Keratinocyte (primary cell): ENCODE results near the gene TBXAS1. TPM values are rescaled to one million over a fixed set of nuclear protein-coding genes. Genes with fewer than 3 reads are reported as not detected.

Experiments used
- DNase-seq: peaks from one replicate; pipeline ENCODE4 v3.0.0-alpha.2; 2011; ENCODE audit warnings: low read depth, missing footprints, low spot score
- FAIRE-seq: peaks from 2 replicates; lab custom pipeline; 2011; peaks lifted over from hg19 to GRCh38; lab: Jason Lieb, UNC
- H2AFZ ChIP-seq: 2 replicates; pipeline ENCODE4 v1.6.0; 2012; ENCODE audit warnings: low read length, control low read depth, inconsistent platforms; ENCODE audit not compliant: control insufficient read depth
- H3K27ac ChIP-seq: 2 replicates; pipeline ENCODE4 v1.5.1; 2011; ENCODE audit warnings: low read length; ENCODE audit not compliant: control insufficient read depth, insufficient read depth
- H3K27me3 ChIP-seq: 3 replicates; pipeline ENCODE4 v1.6.0; 2011; ENCODE audit warnings: low read length; ENCODE audit not compliant: control insufficient read depth, insufficient read depth; ENCODE audit errors: extremely low read depth
- H3K36me3 ChIP-seq, 2 experiments: 2 replicates in 1 of 2; 3 replicates in 1 of 2; pipeline ENCODE4 v1.5.1; 2011; ENCODE audit warnings: low read length in 2 of 2, mild to moderate bottlenecking in 1 of 2; ENCODE audit not compliant: control insufficient read depth in 2 of 2, insufficient read depth in 2 of 2; ENCODE audit errors: extremely low read depth in 1 of 2
- H3K4me1 ChIP-seq: 3 replicates; pipeline ENCODE4 v1.5.1; 2011; ENCODE audit warnings: low read length; ENCODE audit not compliant: control insufficient read depth, insufficient read depth; ENCODE audit errors: extremely low read depth
- H3K4me2 ChIP-seq: 3 replicates; pipeline ENCODE4 v1.6.0; 2011; ENCODE audit warnings: low read depth, low read length; ENCODE audit not compliant: control insufficient read depth, insufficient read depth; ENCODE audit errors: extremely low read depth
- H3K4me3 ChIP-seq, 3 experiments: fragments of 200-600 bp in 1 of 3; sonication (generic) in 1 of 3; 2 replicates in 2 of 3; 3 replicates in 1 of 3; pipeline ENCODE4 v1.5.1; 2011 to 2016; ENCODE audit warnings: low read length in 3 of 3, mild to moderate bottlenecking in 3 of 3, control low read depth in 2 of 3, inconsistent platforms in 1 of 3, low read depth in 1 of 3, mixed read lengths in 1 of 3, mixed run types in 1 of 3, moderate library complexity in 1 of 3; ENCODE audit not compliant: control insufficient read depth in 2 of 3, insufficient read depth in 2 of 3; ENCODE audit errors: extremely low read depth in 1 of 3
- H3K79me2 ChIP-seq: 2 replicates; pipeline ENCODE4 v1.6.0; 2012; ENCODE audit warnings: low read length; ENCODE audit not compliant: control insufficient read depth, insufficient read depth
- H3K9ac ChIP-seq: 3 replicates; pipeline ENCODE4 v1.6.0; 2011; ENCODE audit warnings: low read length; ENCODE audit not compliant: control insufficient read depth, insufficient read depth; ENCODE audit errors: extremely low read depth
- H3K9me1 ChIP-seq: 3 replicates; pipeline ENCODE4 v1.6.0; 2011; ENCODE audit warnings: low read length; ENCODE audit not compliant: control insufficient read depth, insufficient read depth; ENCODE audit errors: extremely low read depth
- H3K9me3 ChIP-seq: 2 replicates; pipeline ENCODE4 v1.5.1; 2012; ENCODE audit warnings: low read depth, low read length; ENCODE audit not compliant: control insufficient read depth
- H4K20me1 ChIP-seq: 3 replicates; pipeline ENCODE4 v1.6.0; 2011; ENCODE audit warnings: low read length; ENCODE audit not compliant: control insufficient read depth, insufficient read depth; ENCODE audit errors: extremely low read depth
- CTCF ChIP-seq, 3 experiments: IDR thresholded peaks in 1 of 3; conservative IDR thresholded peaks in 1 of 3; optimal IDR thresholded peaks in 1 of 3; 2 replicates in 2 of 3; 3 replicates in 1 of 3; pipeline versions ENCODE3 to v1.5.1; 2011; ENCODE audit warnings: low read length in 3 of 3, mild to moderate bottlenecking in 3 of 3, moderate library complexity in 2 of 3, control low read depth in 1 of 3, inconsistent platforms in 1 of 3; ENCODE audit not compliant: insufficient read depth in 2 of 3; ENCODE audit errors: extremely low read depth in 1 of 3
- EZH2 ChIP-seq: IDR thresholded peaks from one replicate; pipeline ENCODE4 v1.6.1; 2012; ENCODE audit warnings: inconsistent platforms, mild to moderate bottlenecking, low read length, moderate library complexity
- dilution Hi-C: fragments of 300-500 bp; cut with MboI; formaldehyde crosslinking; loops from one replicate; pipeline ENCODE4 v1.7.0; 2020; ENCODE audit warnings: low sequenced_read_pairs; ENCODE audit not compliant: extremely low pct_ligation_motif_present
- polyA plus RNA-seq, 5 experiments: library from polyadenylated mRNA; depleted of rRNA in 3 of 5; stranded (reverse) in 3 of 5; stranded (forward) in 1 of 5; unstranded in 1 of 5; fragments of >200 nt; gene quantifications; 1 replicate in 1 of 5; 2 replicates in 3 of 5; 3 replicates in 1 of 5; pipeline versions ENCODE4 v1.2.1 to v1.2.3, GENCODE V29; 2011 to 2012; ENCODE audit warnings: missing spikeins in 2 of 5, low read depth in 1 of 5, low replicate concordance in 1 of 5

Gene TBXAS1
- polyA plus RNA-seq, 1 donor (not counting 4 experiments of a cell fraction or from before 2014, with no cell fraction given), result 2.9 TPM

DNA sequence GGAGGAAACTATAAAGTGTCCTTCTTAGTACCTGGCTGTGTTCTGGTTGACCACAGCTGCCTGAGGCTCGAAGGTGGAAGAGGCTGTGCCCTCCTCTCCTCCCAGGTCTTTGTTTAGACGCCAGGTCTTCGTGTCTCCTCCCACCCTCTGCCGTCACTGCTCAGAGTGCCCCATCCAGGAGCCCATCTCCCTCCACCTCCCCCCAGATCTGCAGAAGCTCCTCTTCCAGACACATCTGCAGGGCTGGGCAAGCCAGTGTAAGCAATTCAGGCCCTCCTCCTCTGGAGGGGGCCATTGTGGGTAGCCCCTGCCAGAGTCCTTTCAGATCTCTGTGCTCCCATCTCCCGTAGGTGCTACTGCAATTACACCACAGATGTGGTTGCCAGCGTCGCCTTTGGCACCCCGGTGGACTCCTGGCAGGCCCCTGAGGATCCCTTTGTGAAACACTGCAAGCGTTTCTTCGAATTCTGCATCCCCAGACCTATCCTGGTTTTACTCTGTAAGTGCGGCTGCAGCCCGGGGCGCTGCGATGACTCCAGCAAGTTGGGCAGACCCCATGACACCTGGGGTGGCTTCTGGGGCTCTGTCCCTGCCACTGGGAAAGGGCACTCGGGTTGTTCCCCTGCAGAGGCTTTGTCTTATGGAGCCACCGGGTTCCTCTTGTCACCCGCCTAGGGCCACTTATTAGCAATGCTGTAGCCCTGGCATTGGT lies 126.2 kb downstream of the TBXAS1 start:
- H3K4me3 ChIP-seq, result no peak overlapping the region
- H3K9me3 ChIP-seq, result no peaks in the 10 kb centered on the region
- no peaks in the 10 kb centered on the region for H3K9me1 ChIP-seq
- no peaks in the 10 kb centered on the region for H3K27me3 ChIP-seq
- H2AFZ ChIP-seq, result no peak overlapping the region
- no peaks in the 10 kb centered on the region for H3K36me3 ChIP-seq
- no peak overlapping the region for H3K27ac ChIP-seq
- dilution Hi-C loops, result no loop called here
- H3K9ac ChIP-seq, result no peak overlapping the region
- DNase-seq (no peak), FAIRE-seq (no peak)
- no peaks in the 10 kb centered on the region for H3K4me1 ChIP-seq
- no peak overlapping the region for H3K4me2 ChIP-seq
- no peaks in the 10 kb centered on the region for H3K79me2 ChIP-seq
- H4K20me1 ChIP-seq, result no peaks in the 10 kb centered on the region
- TF ChIP-seq EZH2 (no peak), CTCF (optimal IDR thresholded peaks at IDR 0.05 in 1 of 3, IDR thresholded peaks at IDR 0.05 in 1 of 3, conservative IDR thresholded peaks at IDR 0.05 in 1 of 3; ENCODE audit: extremely low read depth in 1 of 3, insufficient read depth in 2 of 3, low read length in 3 of 3) (no peak)

DNA sequence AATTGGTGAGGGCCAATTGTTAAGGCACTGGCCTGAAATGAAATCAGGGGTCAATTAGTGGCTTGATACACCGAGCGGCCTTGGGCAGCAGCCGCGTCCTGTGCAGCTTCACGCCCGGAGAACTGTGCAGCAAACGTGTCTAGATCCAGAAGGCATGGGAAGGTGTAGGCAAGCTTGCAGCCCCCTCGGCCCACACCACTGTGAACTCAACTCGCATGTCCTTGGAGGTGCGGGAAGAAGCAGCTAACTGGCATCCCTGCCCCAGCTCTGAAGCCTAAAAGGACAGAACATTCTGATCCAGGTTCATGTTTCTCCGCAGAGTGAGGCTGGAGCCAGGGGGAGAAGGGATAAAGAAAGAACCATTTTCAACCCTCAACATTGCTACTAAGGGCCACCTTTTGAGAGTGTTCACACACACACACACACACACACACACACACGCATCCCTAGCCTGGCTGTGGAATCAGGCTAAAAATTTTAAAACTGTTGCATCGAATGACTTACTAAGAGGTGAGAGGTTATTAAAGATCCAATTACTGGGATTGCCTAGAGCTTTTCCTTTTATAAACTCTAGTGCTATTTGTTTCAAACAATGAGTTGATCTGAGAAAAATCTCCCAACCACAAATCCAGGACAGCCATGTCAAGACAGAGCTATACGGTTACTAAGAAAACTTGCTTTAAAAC lies 129.7 kb downstream of the TBXAS1 start:
- H3K9me1 ChIP-seq, result no peaks in the 10 kb centered on the region
- H3K4me2 ChIP-seq, result no peak overlapping the region
- no peak for TF ChIP-seq CTCF (optimal IDR thresholded peaks at IDR 0.05 in 1 of 3, IDR thresholded peaks at IDR 0.05 in 1 of 3, conservative IDR thresholded peaks at IDR 0.05 in 1 of 3; ENCODE audit: extremely low read depth in 1 of 3, insufficient read depth in 2 of 3, low read length in 3 of 3)
- TF ChIP-seq EZH2, result no peak
- H3K27me3 ChIP-seq, result no peaks in the 10 kb centered on the region
- no peaks in the 10 kb centered on the region for H3K9me3 ChIP-seq
- no peak overlapping the region for H3K9ac ChIP-seq
- dilution Hi-C loops, result no loop called here
- DNase-seq (no peak), FAIRE-seq (no peak)
- no peaks in the 10 kb centered on the region for H3K36me3 ChIP-seq
- no peaks in the 10 kb centered on the region for H4K20me1 ChIP-seq
- no peak overlapping the region for H3K27ac ChIP-seq
- H2AFZ ChIP-seq, result no peak overlapping the region
- H3K4me3 ChIP-seq, result no peak overlapping the region
- no peaks in the 10 kb centered on the region for H3K4me1 ChIP-seq
- H3K79me2 ChIP-seq, result no peaks in the 10 kb centered on the region
